OCI-LY7 (cell line): ENCODE results near the gene SMG1. TPM values are rescaled to one million over a fixed set of nuclear protein-coding genes. Genes with fewer than 3 reads are reported as not detected.
"Not testable (repeated sequence)": the region's sequence is repeated elsewhere in the genome, so short reads cannot be mapped to it uniquely, and the experiment has no call there.

Experiments used
- BruUV-seq: library from RNA; stranded (reverse); fragments of 400-500 nt; replicated peaks from 2 replicates; lab custom pipeline; 2021; lab: Mats Ljungman, UMichigan
- CTCF ChIA-PET: fragments of 300-600 bp; sonication (Branson Sonifier 250); formaldehyde crosslinking; loops from one replicate; lab custom pipeline; 2022; ENCODE audit warnings: antibody characterized with exemption; ENCODE audit not compliant: unreplicated experiment; lab: Charles Lee
- POLR2A ChIA-PET: fragments of 300-600 bp; sonication (Branson Sonifier 250); formaldehyde crosslinking; loops from one replicate; lab custom pipeline; 2022; ENCODE audit warnings: antibody characterized with exemption; lab: Charles Lee
- DNase-seq: peaks from one replicate; pipeline ENCODE4 v3.0.0-alpha.2; 2015; ENCODE audit warnings: low spot score
- H2AFZ ChIP-seq: fragments of 200-600 bp; sonication (generic), shearing (Covaris generic); 2 replicates; pipeline ENCODE4 v1.6.1; 2014; ENCODE audit warnings: mild to moderate bottlenecking, antibody characterized with exemption, low read length, moderate library complexity
- H3K27ac ChIP-seq: fragments of 200-600 bp; sonication (generic); 2 replicates; pipeline ENCODE4 v1.5.1; 2014; ENCODE audit warnings: mixed run types, low read depth, mild to moderate bottlenecking, moderate library complexity, low read length, inconsistent platforms; ENCODE audit not compliant: poor library complexity, severe bottlenecking
- H3K36me3 ChIP-seq: fragments of 200-600 bp; sonication (generic); 2 replicates; pipeline ENCODE4 v1.6.1; 2014; ENCODE audit warnings: mild to moderate bottlenecking, antibody characterized with exemption, low read length, moderate library complexity, mixed read lengths; ENCODE audit not compliant: insufficient read depth
- H3K4me1 ChIP-seq: fragments of 200-600 bp; sonication (generic); 2 replicates; pipeline ENCODE4 v1.5.1; 2014; ENCODE audit warnings: mild to moderate bottlenecking, low read length; ENCODE audit not compliant: insufficient read depth, poor library complexity, severe bottlenecking
- H3K4me2 ChIP-seq: fragments of 200-600 bp; sonication (generic); 2 replicates; pipeline ENCODE4 v1.6.1; 2014; ENCODE audit warnings: mild to moderate bottlenecking, low read length
- H3K4me3 ChIP-seq: fragments of 200-600 bp; sonication (generic); 2 replicates; pipeline ENCODE4 v1.5.1; 2014; ENCODE audit warnings: mild to moderate bottlenecking, low read depth, low read length; ENCODE audit not compliant: poor library complexity, severe bottlenecking
- H3K79me2 ChIP-seq: fragments of 200-600 bp; sonication (generic); 2 replicates; pipeline ENCODE4 v1.6.1; 2016; ENCODE audit warnings: low read depth, mild to moderate bottlenecking, low read length, moderate library complexity, mixed read lengths; ENCODE audit not compliant: insufficient read depth
- H3K9me2 ChIP-seq: fragments of 200-600 bp; sonication (generic); 2 replicates; pipeline ENCODE4 v1.6.1; 2016; ENCODE audit warnings: mild to moderate bottlenecking, low read length, mixed read lengths; ENCODE audit not compliant: insufficient read depth
- H3K9me3 ChIP-seq: fragments of 200-600 bp; sonication (generic); 2 replicates; pipeline ENCODE4 v1.6.1; 2014; ENCODE audit warnings: mild to moderate bottlenecking, mixed run types, low read length, mixed read lengths
- H4K20me1 ChIP-seq: fragments of 200-600 bp; sonication (generic); 2 replicates; pipeline ENCODE4 v1.6.1; 2014; ENCODE audit warnings: mild to moderate bottlenecking, antibody characterized with exemption, low read length, moderate library complexity, mixed read lengths; ENCODE audit not compliant: insufficient read depth
- EZH2phosphoT487 ChIP-seq: fragments of 200-600 bp; sonication (generic); IDR thresholded peaks from 2 replicates; pipeline ENCODE4 v1.6.1; 2018; ENCODE audit warnings: low read depth, borderline replicate concordance, mild to moderate bottlenecking, mixed run types, antibody characterized with exemption, low read length, moderate library complexity, mixed read lengths
- intact Hi-C: fragments of 100-400 bp; cut with micrococcal nuclease; formaldehyde crosslinking; loops from one replicate; pipeline ENCODE4 v1.10.0; 2022; ENCODE audit not compliant: unreplicated experiment
- total RNA-seq, 2 experiments: library from RNA; depleted of rRNA in 1 of 2; stranded (reverse); fragments of >200 nt in 1 of 2; shearing (Covaris generic) in 1 of 2; gene quantifications; 2 replicates each; pipeline ENCODE4 v1.2.3, GENCODE V29; 2014 to 2022
- TF ChIP-seq, protein P1 (sequence below): fragments of 200-600 bp; sonication (generic); conservative IDR thresholded peaks from 2 replicates; pipeline ENCODE4 v1.5.1; 2014; ENCODE audit warnings: mild to moderate bottlenecking, antibody characterized with exemption, low read length, moderate library complexity, mixed read lengths

The SMG1 gene
- total RNA-seq, 2 experiments from 2014 or later, result 106 to 199 TPM

DNA sequence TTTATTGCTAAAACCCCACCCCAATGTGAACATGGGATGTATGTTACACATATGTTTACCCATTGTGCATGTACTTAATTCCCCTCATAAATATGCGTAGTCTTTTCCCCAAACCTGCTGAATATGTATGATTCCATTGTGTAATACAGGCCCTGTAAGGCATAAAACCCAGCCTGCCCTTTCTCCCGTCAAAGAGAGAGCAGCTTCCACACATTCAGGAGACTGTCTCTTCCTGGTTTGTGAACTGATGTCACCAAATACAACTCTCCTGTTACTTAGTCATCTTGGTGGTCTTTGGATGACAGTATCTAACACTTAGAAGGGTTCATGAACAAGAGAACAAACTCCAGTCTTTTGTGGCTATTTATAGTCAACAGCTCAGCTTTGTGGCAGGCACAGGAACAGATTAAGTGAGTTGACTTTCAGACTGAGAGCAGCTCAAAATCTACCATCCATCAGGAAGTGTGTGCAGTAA, 32.9 kb upstream of the SMG1 start:
- no peaks in the 10 kb centered on the region for H3K9me3 ChIP-seq
- H3K79me2 ChIP-seq, result no peaks in the 10 kb centered on the region
- H3K9me2 ChIP-seq, result no peaks in the 10 kb centered on the region
- H3K27ac ChIP-seq, result no peak overlapping the region
- no peaks in the 10 kb centered on the region for H3K36me3 ChIP-seq
- CTCF ChIA-PET, result no interaction called here
- BruUV-seq, result no TSS peak
- TF ChIP-seq, protein P1, sequence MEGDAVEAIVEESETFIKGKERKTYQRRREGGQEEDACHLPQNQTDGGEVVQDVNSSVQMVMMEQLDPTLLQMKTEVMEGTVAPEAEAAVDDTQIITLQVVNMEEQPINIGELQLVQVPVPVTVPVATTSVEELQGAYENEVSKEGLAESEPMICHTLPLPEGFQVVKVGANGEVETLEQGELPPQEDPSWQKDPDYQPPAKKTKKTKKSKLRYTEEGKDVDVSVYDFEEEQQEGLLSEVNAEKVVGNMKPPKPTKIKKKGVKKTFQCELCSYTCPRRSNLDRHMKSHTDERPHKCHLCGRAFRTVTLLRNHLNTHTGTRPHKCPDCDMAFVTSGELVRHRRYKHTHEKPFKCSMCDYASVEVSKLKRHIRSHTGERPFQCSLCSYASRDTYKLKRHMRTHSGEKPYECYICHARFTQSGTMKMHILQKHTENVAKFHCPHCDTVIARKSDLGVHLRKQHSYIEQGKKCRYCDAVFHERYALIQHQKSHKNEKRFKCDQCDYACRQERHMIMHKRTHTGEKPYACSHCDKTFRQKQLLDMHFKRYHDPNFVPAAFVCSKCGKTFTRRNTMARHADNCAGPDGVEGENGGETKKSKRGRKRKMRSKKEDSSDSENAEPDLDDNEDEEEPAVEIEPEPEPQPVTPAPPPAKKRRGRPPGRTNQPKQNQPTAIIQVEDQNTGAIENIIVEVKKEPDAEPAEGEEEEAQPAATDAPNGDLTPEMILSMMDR, result no peak
- TF ChIP-seq EZH2phosphoT487, result no peak
- intact Hi-C loops, result no loop called here
- no peak overlapping the region for H3K4me3 ChIP-seq
- no peaks in the 10 kb centered on the region for H4K20me1 ChIP-seq
- H3K4me1 ChIP-seq, result no peaks in the 10 kb centered on the region
- POLR2A ChIA-PET, result interaction anchor here (0.6 to 0.7 kb wide), 3 partner anchors 78 to 1823 kb away, joined by 3 to 4 read pairs (median 3); no protein-coding TSS in a partner anchor
- peak overlapping the region; percentile 33; the same call in 1 of the 2 replicates for H2AFZ ChIP-seq
- no peak overlapping the region for H3K4me2 ChIP-seq
- DNase-seq, result no peak

DNA sequence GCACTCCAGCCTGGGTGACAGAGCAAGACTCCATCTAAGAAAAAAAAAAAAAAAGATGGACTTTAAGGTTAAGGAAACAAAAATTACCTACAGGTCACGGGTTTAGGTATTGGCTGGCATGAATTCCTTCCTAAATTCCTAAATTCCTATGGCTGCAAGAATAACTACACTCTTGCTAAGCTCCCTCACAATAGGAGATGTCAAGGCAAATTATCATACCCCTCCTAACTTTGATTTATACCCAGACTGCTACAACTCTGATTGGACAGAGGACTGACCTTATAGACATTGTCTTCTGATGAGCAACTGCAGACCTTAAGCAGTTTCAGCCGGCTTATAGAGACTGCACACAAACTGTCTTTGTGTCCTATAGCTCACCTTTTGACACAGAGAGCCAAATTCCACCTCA, 32.4 kb upstream of the SMG1 start:
- Histone ChIP-seq H3K36me3 (no peaks in the 10 kb centered on the region), H3K4me3 (no peak overlapping the region), H3K4me1 (no peaks in the 10 kb centered on the region), H3K9me3 (no peaks in the 10 kb centered on the region), H4K20me1 (no peaks in the 10 kb centered on the region), H3K79me2 (no peaks in the 10 kb centered on the region), H3K9me2 (no peaks in the 10 kb centered on the region), H2AFZ (peak overlapping the region; percentile 33; the same call in 1 of the 2 replicates), H3K27ac (no peak overlapping the region), H3K4me2 (no peak overlapping the region)
- ChIA-PET POLR2A (interaction anchor here (0.6 to 0.7 kb wide), 4 partner anchors 23 to 1823 kb away, joined by 3 to 4 read pairs (median 3); no protein-coding TSS in a partner anchor), CTCF (no interaction called here)
- DNase-seq, result no peak
- intact Hi-C loops, result no loop called here
- TF ChIP-seq EZH2phosphoT487, result no peak
- TF ChIP-seq, protein P1, result no peak
- no TSS peak for BruUV-seq

DNA sequence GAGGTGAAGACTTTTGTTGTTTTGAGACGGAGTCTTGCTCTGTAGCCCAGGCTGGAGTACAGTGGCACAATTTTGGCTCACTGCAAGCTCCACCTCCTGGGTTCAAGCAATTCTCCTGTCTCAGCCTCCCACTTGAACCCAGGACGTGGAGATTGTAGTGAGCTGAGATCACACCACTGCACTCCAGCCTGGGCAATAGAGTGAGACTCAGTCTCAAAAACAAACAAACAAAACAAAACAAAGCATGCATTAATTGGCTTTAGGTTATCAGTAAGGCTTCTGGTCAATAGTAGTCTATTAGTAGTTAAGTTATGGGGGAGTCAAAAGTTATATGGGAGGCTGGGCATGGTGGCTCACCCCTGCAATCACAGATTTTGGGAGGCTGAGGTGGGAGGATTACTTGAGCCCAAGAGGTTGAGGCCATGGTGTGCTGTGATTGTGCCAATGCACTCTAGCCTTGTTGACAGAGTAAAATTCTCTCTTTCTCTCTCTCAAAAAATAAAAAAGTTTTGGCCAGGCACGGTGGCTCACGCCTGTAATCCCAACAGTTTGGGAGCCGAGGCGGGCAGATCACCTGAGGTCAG, 30.5 kb upstream of the SMG1 start:
- DNase-seq, CTCF ChIA-PET, H3K9me2 ChIP-seq, H3K4me2 ChIP-seq, H3K36me3 ChIP-seq, H3K4me1 ChIP-seq, H3K27ac ChIP-seq, BruUV-seq, H2AFZ ChIP-seq, H3K79me2 ChIP-seq, H3K4me3 ChIP-seq, H3K9me3 ChIP-seq, H4K20me1 ChIP-seq, intact Hi-C loops: not testable (repeated sequence)
- POLR2A ChIA-PET, result interaction anchor here (0.6 kb wide), 1 partner anchor 16 kb away, joined by 3 read pairs; no protein-coding TSS in a partner anchor

DNA sequence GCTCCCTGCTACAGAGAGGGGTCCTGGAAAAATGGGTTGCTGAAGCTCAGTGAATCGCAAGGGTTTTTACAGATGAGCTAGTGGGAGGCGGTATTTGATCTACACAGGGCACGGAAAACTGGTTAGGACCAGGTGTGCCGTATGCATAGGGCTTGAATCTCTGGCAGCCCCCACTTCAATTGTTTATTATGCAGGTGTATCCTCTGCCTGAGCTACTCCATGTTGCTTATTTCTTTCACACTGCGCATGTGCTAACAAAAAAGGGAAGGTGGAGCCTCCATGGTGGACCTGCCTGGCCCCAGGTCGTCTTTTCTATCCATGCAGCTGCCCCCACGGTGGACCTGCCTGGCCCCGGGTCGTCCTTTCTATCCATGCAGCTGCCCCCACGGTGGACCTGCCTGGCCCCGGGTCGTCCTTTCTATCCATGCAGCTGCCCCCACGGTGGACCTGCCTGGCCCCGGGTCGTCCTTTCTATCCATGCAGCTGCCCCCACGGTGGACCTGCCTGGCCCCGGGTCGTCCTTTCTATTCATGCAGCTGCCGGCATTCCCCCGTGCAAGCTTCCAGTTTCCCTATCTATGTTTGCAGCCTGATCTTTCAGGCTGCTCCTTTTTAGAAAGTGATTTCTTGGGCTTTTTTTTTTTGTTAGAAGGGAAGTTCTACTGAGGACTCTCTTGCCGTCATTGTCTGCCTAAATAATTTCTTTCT, 29.8 kb upstream of the SMG1 start:
- H3K4me3 ChIP-seq, H2AFZ ChIP-seq, H3K9me3 ChIP-seq, H3K4me1 ChIP-seq, H3K4me2 ChIP-seq, H4K20me1 ChIP-seq, H3K79me2 ChIP-seq, BruUV-seq, intact Hi-C loops, H3K36me3 ChIP-seq, H3K27ac ChIP-seq, H3K9me2 ChIP-seq: not testable (repeated sequence)
- CTCF ChIA-PET, result interaction anchor here (0.8 kb wide), 1 partner anchor 155 kb away, joined by 4 read pairs; the partner anchor contains the start of gene ARL6IP1
- POLR2A ChIA-PET, result interaction anchor here (1.0 kb wide), 1 partner anchor 154 kb away, joined by 3 read pairs; the partner anchor contains the start of gene ARL6IP1
- peak; percentile 15 for DNase-seq
